GM18909 (cell line): ENCODE data around the gene SVOPL.

ENCODE experiments used
- ATAC-seq: cut with Tn5 transposase; IDR thresholded peaks from one replicate; pipeline ENCODE4 v1.9.1; 2021; ENCODE audit warnings: mild to moderate bottlenecking; ENCODE audit not compliant: unreplicated experiment, poor library complexity

Gene SVOPL

GRCh38 chr7:138568655-138569054 is 132.5 kb downstream of the SVOPL start:
- ATAC-seq = no peak

GRCh38 chr7:138565451-138566114 is 135.6 kb downstream of the SVOPL start:
- no peak for ATAC-seq

- ATAC-seq = no peak
Observed at GRCh38 chr7:138565071-138565450, 136.1 kb downstream of the SVOPL start.

GRCh38 chr7:138564365-138564764 is 136.8 kb downstream of the SVOPL start:
- ATAC-seq = no peak

GRCh38 chr7:138563808-138564207 is 137.4 kb downstream of the SVOPL start:
- ATAC-seq = no peak

GRCh38 chr7:138559448-138559847 is 141.7 kb downstream of the SVOPL start:
- ATAC-seq = no peak

GRCh38 chr7:138556771-138557484 is 144.2 kb downstream of the SVOPL start:
- ATAC-seq = no peak

GRCh38 chr7:138555684-138556083 is 145.5 kb downstream of the SVOPL start:
- ATAC-seq = no peak

GRCh38 chr7:138554674-138555073 is 146.5 kb downstream of the SVOPL start:
- ATAC-seq = no peak

GRCh38 chr7:138553805-138554204 is 147.4 kb downstream of the SVOPL start:
- ATAC-seq = no peak

- ATAC-seq = no peak
Observed at GRCh38 chr7:138551102-138551501, 150.1 kb downstream of the SVOPL start.

GRCh38 chr7:138550337-138550736 is 150.8 kb downstream of the SVOPL start:
- no peak for ATAC-seq

GRCh38 chr7:138549082-138549481 is 152.1 kb downstream of the SVOPL start:
- no peak for ATAC-seq

GRCh38 chr7:138546829-138547228 is 154.3 kb downstream of the SVOPL start:
- ATAC-seq = no peak

- no peak for ATAC-seq
Observed at GRCh38 chr7:138546064-138546619, 155.0 kb downstream of the SVOPL start.

- ATAC-seq = no peak
Observed at GRCh38 chr7:138545123-138545522, 156.0 kb downstream of the SVOPL start.
